Measurements from ENCODE around the gene STARD8.

The STARD8 gene

DNA sequence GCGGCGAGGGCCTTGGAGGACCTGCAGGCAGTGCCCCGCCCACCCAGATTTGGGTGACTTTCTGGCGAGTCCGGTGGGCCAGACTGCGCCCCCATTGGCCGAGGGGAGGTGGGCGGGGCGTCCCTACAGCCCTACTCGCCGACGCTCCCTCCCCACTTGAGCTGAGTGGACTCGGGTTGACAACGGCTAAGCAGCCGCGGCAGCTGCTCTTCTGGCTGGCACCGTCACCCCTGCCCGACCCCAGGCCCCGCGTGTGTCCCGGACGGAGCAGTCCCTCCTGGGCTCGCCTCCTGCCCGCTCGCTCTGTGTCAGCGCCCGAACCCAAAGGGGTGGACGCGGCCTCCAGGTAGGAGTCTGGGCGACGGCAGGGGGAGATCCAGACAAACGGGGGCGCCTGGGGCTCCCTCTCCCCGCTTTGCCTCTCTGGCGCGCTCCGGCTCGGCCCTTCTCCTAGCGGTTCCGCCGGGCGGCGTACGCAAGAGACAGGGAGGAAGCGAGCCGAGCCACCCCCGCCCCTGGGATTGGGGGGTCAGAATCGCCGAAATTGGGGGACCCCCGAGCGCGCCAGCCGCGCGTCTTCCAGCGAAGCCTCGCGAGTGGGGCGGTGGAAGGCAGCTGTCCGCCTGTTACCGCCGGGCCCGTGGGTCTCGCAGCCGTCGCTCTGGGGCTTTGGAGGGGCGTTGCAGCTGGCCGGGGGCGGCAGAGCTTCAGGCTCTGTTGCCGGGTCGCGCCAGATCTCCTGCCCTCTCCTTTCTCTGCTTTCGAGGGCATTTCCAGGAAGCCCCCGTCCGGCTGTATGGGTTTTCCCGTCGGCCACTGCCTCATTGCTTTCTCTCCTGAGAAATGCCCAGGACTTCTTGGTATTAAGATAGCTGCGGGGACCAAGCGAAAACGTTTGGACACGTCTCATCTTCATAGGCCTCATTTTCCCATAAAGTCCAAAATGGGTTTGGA, 46.3 kb downstream of the STARD8 start:
- DNase-seq = no peak

DNA sequence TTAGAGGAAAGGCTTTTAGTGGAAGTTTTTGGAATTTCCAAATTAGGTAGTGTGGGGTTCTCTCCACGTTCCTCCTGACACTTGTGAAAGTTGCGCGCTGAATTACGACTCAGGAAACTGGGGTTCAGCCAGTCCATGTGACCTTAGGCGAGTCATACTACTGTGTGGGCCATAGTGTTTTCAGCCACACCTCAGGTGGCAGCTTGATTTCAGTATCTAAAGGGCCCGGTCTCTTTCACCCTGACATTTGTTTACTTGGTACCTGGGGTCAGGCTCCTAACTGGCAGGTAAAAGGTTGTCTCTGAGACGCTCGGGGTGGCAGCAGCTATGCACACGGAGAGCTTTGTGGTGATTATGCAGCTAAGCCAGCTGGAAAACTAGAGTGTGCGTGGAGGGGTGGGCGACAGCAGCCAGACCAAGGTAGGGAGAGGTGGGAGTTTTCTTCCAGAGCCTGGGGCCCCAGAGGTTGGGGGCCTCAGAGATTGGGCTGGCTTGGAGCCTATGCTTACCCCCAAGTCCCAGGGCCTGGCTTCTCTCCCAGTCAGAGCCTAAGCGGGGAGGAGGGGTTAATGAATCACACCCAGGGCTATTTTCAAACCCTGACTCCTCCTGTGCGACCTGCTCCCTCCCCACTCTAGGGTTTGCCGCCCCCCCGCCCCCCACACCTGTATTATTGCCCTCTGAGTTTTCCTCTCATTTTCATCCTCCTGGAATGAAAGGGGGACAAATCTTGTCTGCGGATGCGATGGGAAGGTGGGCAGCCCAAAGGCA, 47.2 kb downstream of the STARD8 start:
- DNase-seq = no peak

DNA sequence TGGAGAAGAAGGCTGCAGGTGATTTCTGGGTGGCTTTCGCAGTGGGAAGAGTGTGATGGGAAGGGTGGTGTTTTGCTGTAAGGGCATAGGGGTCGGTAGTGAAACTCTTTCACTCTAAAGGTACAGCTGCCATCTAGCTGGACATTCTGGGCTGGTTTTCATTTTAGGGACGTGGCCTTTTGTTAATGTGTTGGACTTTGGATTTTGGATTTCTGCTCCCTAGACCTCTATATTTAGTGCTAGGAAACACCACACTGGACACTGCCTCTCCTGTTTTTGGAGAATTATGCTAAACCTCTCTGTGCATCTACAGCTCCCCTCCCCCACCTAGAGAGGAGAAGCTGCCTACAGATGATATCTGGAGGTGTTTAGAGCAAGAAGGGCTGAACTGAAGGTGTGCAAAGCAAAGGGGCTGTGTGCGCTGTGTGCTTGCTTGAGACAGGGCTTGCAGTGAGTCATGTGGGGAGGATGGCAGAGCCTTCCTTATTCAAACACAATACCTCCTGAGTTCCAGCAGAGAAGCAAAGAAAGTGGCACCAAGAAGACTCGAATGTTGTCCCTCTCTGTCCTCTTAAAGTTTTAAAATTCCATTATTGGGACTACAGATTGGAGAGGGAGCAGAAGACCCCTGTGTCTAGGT, 47.9 kb downstream of the STARD8 start:
- DNase-seq = no peak

DNA sequence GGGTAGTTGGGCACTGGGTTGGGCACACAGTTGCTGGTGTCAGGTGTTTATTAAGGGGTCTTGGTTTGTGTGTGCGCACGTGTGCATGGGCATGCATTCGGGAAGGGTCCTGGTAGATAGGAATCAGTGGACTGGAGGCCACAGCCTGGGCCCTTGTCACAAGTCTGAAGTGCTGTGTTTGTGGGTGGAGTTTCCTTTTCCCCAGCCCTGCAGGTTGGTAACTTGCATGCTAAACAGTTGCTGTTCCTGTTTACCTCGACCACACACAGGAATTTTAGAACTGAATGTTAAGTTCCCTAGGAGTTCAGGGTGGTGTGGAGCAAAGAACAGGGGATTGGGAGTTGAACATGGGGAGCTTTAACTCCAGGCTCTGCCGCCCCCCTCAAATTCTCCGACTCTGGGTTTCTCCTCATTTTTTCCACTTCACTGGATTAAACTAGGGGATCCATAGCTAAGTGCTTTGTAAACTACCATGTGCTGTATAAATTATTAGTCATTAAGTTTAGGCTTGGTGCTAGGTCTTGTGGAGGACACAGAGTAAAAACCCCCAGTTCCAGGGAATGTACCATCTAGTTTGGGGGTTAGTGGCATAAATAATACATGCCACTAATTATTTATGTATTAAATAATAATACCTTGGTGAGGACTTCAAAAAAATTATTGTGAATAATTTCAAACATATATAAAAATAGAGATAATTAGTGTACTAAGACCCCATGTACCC, 49.0 kb downstream of the STARD8 start:
- no peak for DNase-seq

DNA sequence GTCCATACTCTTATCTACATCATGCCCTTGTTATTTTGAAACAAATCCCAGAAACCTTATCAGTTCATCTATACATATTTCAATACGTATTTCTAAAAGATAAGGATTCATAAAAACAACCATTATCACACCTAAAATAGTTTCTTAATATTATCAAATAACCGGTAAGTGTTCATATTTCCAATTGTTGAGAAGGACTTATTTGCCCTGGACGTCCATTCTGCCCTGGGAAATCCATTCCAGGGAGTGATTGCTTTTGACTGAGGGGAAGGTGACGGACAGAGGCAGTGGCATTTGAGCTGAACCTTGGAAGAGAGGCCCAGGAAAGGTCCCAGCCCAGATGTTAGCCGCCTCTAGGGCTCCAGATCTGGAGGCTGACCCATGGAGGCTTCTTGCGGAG, 49.6 kb downstream of the STARD8 start:
- no peak for DNase-seq

DNA sequence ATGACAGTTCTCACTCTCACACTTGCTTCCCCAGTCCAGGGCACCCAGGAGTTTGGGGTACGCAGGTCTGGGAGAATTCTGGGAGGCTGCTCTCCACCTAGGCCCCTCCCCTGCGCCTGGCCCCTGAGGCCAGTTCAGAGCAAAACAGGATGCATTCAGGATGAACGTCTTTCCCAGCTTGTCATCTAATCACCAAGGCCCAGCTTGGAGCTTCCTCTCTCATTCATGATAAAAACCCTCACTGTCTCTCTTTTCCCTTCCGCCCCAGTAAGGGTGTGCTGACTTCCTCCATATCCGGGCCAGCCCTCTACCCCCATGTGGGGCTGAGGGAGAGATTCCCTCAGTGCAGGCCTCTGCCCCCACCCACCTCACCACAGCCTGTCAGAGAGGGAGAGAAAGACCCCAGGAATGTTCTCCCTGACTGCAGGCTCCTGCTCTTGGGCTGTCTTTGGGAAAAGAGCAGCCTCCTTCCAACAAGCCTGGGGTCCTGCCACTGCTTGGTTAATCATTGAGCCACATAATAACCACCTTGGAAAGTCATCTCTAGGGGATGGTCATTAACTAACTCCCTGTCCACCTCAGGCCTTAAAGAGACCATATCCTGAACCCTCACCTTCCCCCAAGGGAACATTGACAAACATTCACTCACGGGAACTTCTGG, 50.1 kb downstream of the STARD8 start:
- DNase-seq = no peak

DNA sequence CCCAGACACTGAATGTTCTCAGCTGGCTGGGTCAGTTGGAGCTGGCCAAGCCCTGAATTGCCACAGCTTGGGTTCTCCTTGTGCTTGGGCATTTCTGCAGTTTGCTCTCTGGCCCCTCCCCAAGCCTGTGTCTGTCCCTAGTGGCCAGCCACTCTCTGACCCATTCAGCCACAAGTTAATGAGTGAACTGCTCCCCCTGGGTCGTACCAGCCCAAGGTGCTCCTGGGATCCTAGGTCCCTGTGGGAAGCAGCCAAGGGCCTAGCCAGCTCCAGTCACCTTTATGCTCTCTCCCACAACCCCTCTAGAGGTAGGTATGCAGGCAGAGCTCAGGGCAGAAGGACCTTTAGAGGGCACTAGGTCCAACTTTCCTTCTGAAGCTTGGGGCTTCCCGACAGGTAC, 51.5 kb downstream of the STARD8 start:
- no peak for DNase-seq

DNA sequence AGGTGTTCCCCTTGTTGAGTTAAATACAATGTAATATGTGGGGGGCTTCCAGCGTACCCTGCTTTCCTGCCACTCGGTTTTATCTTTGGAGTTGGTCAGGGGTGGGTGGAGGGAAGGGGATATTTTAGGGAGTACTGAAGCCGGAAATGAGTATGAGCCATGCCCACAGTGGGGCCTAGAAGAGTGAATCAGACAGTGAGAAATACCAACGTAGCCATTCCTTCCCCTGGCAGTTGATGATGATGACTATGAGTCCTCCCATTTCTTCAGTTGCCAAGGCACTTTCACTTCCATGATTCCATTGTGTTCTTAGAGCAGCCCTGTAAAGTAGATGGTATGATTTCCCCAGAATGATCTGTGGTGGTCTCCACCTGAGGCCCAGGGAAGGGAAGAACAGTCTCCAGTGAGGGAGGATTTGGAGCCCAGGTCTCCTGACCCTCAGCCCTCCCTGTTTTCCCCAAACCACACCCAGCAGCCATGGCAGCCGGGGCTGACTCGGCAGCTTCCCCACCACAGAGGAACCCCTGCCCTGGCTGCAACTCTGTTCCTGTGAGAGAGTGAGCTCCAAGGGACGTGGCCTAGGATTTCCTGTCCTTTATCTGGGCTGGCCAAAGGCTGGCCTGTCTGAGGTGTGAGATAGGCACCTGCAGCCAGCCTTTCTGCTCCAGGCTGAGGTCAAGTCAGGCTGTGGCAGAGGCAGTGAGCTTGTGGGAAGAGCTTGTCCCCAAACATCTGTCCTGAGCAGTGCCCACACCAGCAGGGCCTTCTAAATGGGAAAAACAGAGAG, 52.7 kb downstream of the STARD8 start:
- DNase-seq = no peak

DNA sequence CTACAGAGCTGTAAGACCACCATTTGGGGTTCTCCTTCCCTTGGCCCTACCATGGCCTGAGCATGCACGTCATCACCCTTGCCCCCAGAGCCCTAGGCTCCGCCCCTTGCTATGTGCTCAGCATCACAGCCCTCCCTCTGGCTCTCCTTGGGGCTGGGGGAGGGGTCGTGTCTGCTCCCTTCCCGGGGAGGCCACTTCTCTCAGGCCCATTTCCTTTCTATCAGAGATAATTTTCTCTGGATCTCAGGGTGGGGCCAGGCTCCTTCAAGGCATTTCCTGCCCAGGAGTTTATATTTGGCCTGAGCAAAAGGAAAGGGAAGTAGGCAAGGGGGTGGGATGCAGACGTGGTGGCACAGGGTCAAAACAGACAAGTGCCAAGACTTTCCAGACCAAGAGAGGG, 55.9 kb downstream of the STARD8 start:
- DNase-seq = no peak

DNA sequence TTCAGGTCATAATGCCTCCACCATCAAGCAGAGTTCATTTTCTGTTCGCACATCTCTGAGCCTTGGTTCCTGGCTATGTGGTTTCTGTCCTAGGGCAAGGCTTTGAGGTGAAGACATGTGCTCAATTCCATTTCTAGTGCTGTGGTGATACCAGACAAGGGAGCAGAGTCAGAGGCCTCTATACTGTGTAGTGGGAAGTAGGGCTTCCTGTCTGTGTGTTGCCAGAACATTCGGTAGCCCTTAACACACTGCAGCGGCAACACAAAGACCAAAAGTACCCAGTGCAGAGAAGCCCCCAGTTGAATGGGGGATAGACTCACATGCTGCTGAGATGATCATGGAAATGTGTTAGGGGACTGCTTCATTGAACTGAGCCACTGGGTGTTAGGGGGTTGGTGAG, 56.4 kb downstream of the STARD8 start:
- no peak for DNase-seq

DNA sequence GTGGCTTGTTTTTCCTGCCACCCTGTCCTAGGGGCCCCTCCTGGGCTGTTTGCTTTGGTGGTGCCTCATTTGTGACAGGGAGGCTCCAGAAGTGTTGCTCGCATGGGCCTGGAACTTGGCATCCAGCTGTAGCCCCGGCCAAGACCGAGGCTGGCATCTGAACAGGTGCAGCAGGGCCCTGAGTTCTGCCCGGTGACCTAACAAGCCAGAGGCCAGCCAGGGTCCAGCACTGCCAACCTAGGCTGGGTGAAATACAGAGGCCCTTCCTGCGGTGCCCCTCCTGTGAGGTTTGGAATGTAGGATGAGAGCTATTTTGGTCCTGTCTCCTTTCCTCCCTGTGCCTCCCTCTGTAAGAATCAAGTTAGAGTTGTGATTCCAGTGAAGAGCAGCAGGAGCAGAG, 58.5 kb downstream of the STARD8 start:
- no peak for DNase-seq

DNA sequence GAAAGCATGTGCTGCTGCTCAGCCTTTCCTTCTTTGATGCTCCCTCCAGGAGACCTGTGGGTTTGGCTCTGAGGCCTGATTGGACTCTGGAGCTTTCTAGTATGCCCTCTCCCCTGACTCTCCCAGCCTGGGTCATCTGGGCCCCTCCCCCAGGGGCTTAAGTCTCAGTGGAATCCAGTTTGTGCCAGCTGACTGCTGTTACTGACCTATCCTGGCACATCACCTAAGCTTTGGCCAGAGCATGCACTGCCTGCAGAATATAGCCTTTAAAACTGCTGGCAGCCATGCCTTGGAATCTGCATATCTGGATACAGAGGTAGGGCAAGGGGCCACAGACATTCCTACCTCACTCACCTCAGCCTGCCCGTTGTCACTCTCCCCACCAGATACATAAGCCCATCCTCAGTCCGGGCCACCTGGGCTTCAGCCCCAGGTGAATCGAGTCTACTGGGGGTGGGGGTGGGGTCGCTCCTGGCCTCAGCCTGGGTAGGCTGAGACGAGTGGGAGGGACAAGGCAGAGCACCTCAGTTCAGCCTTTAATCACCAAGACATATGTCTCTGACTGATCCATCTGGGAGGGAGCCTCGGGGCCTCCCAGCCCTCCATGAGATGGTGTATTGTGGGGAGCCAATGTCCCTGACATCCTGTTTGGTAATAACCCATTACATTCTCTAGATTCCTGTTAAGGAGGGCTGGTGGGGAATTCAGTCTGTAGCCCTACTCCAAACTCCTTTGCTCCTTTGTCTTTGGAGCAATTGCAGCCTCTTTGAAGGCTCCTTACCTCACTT, 61.2 kb downstream of the STARD8 start:
- DNase-seq = no peak

DNA sequence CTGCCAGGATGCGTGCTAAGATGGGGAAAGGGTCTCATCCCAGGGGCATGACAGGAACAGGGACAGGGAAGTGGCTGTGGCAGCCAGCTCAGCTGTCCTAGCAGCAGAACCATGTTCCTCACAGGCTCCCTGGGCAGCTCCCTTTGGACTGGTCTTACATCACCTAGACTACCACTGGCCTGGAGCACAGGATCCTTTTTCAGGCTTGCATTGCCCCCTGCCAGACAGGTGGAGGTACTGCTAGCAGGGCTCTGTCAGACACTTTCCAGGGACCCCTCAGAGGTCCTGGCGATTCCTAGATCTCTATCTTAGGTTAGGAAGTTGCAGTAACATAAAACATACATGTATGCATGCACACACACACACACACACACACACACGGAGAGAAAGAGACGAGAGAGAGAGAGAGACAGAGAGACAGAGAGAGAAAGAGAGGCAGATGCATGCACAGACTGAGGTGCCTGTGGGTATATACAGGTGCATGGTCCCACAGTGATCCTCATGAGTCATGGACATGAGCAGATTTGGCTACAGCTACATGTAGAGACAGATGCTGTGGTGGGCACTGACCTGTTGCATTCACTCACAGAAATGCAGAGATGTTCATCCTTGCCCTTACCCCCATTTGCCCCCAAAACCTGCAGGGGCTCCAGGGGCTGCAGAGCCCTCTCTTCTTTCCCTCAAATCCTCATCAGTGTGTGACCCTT, 63.6 kb downstream of the STARD8 start:
- no peak for DNase-seq

DNA sequence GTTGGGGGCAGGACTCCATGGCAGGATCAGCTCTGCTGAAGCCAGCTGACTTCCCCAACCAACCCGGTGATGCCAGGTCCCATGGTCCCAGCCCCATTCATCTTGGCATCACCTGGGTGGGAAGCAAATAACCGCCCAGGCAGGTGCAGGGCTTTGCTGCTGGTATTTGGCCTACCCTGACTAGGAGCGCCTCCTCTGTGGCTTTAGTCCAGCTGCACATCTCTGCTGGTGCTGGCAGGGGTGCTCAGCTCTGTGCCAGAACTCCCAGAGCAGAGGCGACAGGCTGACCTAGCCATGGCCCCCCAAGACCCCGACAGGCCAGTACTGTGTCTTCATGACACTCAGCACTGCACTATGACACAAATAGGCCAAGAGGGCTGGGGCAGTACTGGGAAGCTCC, 64.4 kb downstream of the STARD8 start:
- DNase-seq = no peak

DNA sequence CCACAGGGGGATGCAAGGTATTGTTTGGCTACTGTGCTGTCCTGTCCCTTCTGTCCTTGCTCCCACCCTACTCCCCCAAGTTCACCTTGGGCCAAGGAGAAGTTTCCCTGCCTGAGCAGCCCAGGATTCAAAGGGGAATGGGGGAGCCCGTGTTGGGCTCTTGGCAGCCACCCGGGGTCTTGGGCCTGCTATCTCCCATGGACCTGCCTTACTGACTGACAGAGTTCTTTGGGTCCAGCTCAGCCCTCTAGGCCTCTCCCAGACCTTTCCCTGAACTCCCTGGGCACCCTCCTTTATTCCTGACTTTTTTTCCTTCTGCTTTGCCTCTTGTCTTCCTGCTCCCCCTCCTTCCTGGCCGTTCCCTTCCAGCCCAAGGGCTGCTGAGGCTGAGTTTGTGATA, 67.4 kb downstream of the STARD8 start:
- DNase-seq = no peak

DNA sequence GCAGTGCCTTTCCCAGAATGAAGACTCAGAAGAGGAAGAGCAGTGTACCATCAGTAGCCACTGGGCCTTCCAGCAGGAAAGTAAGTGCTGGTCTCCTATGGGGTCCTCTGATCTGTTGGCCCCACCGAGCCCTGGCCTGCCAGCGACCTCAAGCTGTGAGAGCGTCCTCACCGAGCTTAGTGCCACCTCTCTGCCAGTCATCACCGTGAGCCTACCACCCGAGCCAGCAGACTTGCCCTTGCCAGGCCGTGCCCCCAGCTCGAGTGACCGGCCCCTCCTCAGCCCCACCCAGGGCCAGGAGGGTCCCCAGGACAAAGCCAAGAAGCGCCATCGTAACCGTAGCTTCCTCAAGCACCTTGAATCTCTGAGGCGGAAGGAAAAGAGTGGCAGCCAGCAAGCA, 69.7 kb downstream of the STARD8 start:
- DNase-seq = no peak

DNA sequence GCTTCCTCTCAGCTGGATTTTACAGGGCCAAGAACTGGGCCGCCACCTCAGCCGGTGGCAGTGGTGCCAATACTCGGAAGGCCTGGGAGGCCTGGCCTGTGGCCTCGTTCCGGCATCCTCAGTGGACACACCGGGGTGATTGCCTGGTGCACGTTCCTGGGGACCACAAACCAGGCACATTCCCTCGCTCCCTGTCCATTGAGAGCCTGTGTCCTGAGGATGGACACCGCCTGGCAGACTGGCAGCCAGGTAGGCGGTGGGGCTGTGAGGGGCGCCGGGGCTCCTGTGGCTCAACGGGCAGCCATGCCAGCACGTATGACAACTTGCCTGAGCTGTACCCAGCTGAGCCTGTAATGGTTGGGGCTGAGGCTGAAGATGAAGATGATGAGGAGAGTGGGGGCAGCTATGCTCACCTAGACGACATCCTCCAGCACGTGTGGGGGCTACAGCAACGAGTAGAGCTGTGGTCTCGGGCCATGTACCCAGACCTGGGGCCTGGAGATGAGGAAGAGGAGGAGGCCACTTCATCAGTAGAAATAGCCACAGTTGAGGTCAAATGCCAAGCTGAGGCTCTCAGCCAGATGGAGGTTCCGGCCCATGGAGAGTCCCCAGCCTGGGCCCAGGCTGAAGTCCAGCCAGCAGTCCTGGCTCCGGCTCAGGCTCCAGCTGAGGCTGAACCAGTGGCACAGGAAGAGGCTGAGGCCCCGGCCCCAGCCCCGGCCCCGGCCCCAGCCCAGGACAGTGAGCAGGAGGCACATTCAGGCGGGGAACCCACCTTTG, 70.4 kb downstream of the STARD8 start:
- DNase-seq = no peak

DNA sequence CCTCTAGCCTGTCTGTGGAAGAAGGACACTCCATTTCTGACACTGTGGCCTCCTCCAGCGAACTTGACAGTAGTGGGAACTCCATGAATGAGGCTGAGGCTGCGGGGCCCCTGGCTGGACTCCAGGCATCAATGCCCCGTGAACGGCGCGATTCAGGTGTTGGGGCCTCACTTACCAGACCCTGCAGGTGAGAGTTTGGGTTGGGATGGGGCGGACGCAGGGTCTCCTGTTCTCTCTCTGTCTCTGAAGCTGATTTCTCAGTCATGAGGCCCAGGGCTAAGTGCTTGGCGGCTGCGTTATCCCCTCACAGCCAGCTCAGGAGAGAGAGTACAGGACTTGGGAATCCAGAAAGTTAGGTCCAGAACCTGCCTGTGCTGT, 71.0 kb downstream of the STARD8 start:
- DNase-seq = no peak

DNA sequence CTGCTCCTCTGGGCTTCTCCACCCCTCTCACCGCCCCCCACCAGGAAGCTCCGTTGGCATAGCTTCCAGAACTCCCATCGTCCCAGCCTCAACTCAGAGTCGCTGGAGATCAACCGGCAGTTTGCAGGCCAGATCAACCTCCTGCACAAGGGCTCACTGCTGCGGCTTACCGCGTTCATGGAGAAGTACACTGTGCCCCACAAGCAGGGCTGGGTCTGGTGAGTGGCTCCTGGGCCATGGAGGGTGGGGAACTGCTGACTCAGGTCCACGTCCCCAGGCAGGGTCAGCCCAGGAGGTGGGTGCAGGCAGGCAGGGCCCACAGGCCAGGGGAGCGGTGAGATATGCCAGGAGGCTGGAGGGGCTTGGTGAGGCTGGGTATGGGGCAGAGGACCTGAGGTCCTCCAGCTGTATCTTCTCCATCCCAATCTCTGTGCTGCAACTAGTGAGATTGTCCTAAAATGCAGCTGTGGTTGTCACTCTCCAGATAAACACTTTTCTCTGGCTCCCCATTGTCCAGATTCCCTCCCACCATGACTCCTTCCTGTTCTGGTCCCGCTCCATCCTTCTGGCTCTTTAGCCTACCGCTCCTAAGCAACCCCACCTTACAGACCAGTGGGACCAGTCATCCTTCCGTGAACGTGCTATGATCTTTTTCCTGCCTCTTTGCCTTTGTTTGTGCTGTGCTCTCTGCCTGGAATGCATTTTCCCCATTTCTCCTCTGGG, 71.9 kb downstream of the STARD8 start:
- DNase-seq = no peak

Measured in NCI-H510A treated with DMSO at 0.1 percent for 48 hours (cell line).